AG08396 (cell line): ENCODE data around the gene NKD1.

Experiments
- DNase-seq: peaks from one replicate; pipeline ENCODE4 v3.0.0; 2012; ENCODE audit warnings: low spot score, mixed read lengths

NKD1 gene

GRCh38 chr16:50537533-50538290, 10.5 kb upstream of the NKD1 start:
- DNase-seq = no peak

DNA sequence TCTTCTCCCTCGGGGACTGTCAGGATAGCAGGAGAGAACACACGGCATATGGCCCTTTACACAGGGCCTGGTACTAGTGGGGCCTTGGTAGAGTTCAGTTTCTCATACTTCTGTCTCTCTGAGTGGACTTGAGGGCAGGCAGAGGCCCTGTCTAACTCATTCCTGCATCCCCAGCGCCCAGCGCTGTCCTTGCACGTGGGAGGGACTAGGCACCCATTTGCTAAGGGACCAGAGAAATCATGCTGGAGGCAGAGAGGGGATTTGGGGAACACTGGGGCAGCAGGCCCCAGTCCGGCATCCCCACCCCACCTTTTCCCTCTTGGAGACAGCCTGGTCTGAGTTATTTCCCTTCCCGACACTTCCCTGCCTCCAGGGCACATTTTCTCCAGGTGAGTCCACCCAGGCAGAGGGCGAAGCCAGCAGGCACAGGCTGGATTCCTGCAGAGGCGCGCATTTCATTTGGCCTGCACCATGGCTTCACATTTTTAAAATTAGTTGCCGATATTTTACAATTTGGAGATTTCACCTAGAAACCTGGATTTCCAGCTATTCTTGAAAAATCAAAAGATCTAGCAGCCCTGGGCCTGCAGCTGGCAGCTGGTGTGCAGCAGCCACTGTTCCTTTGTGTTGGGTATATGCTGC, 9.7 kb upstream of the NKD1 start:
- no peak for DNase-seq

GRCh38 chr16:50539053-50539695, 9.0 kb upstream of the NKD1 start:
- DNase-seq = no peak

DNA sequence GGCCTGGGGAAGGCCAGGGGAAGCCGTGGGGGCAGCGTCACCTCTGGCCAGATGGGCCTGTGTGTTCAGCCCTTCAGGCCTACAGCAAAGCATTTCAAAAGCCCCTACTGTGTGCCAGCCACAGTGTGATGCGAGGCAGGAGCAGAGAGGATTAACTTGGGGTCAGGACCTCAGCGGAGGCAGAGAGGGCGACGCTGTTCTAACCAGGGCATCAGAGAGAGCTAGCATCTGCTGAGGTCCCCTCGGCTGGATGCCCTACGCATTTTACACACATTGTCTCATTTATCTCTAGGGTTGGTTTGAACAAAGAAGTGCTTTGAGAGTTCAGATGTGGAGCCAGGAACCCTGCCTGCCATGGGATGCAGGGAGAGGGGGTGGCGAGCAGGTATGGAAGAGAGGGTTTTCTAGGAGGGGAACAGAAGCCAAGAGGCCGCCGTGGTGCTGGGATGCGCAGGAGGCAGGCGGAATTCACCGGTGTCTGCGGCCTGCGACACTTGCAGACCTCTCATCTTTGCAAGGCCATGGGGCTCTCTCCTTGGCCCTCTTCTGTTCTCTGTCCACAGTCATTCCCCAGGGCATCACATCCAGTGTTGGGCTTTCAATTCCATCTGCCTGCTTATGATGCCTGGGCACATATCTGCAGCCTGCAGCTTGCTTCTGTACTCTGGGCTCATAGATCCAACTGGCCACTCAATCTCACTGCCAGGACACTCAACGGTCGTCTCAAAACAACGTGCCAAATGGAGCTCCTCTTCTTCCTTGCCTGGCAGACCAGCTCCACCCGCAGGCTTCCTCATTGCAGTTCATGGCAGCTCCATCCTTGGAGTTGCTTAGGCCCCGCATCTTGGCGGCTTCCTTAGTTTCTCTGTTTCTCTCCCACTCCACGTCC, 8.1 kb upstream of the NKD1 start:
- no peak for DNase-seq

GRCh38 chr16:50540711-50541007, 7.5 kb upstream of the NKD1 start:
- DNase-seq = no peak

- no peak for DNase-seq
Observed at GRCh38 chr16:50542703-50543102, 5.5 kb upstream of the NKD1 start.

- DNase-seq = no peak
Observed at GRCh38 chr16:50546125-50546524, 2.1 kb upstream of the NKD1 start.

- no peak for DNase-seq
Observed at GRCh38 chr16:50547340-50548124, 664 bp upstream of the NKD1 start.

DNA sequence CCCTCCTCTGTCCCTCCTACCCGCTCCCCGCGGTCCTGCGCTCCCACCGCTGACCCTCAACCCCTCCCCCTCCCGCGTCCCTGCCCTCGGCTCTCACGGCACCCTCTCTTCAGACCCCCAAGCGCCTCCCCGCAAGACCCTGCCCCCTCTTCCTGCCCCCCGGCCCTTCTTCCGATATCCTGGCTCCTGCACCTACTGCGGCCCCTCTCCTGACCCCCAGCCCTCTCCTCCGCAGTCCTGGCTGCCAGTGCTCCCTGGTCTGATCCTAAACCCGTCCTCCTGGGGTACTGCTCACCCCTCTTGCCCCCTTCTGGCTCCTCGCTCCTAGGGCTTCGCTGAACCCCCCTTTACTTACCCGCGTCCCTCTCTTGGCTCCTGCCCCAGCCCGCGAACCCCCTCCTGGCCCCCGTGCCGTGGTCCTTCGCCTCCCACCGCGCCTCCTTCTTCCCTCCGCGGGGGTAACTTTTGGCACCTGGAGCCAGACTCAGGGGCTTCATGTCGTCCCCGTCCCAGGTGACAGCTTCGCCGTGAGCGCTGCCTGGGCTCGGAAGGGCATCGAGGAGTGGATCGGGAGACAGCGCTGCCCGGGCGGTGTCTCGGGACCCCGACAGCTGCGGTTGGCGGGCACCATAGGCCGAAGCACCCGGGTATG, 839 bp downstream of the NKD1 start:
- no peak for DNase-seq

- DNase-seq = no peak
Observed at GRCh38 chr16:50549561-50549915, 1.3 kb downstream of the NKD1 start.

GRCh38 chr16:50550035-50550434, 1.8 kb downstream of the NKD1 start:
- DNase-seq = no peak

DNA sequence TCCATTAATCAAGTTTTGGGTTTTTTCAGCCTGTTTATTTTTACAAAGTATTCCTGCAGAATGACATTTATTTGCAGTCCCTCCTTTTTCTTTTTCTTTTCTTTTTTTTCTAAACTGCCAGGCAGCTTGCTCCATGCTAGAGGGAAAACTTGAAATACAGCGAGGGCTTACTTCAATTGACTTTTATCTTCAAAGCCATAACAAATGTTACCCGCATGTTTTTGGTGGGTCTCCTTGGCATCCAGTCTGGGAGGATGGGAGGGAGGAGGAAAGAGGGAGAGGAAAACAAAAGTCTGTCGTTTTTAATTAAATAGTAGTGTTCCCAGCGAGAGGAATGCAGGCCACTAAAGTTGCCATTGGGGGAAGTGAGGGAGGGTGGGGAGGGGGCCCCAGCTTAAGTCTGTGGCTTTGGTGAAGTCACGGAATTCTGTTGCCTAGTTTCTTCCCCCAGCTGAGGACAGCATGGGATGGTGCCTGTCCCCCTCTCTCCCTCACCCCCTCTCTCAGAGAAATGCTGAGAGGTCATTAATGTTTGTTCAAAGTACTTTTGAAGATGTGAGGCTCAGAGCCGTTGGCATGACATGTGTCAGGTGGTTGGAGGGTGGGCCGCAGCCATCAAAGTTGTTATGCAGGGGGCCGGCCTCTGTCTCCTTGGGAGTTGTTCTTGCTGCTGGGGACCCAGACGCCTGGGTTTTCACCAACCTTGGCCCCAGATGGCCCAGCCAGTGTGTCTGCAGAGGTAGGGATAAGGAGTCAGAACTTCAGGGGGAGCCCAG, 2.9 kb downstream of the NKD1 start:
- DNase-seq = no peak

GRCh38 chr16:50552476-50553101, 4.4 kb downstream of the NKD1 start:
- no peak for DNase-seq

GRCh38 chr16:50553182-50553710, 5.0 kb downstream of the NKD1 start:
- DNase-seq = no peak

DNA sequence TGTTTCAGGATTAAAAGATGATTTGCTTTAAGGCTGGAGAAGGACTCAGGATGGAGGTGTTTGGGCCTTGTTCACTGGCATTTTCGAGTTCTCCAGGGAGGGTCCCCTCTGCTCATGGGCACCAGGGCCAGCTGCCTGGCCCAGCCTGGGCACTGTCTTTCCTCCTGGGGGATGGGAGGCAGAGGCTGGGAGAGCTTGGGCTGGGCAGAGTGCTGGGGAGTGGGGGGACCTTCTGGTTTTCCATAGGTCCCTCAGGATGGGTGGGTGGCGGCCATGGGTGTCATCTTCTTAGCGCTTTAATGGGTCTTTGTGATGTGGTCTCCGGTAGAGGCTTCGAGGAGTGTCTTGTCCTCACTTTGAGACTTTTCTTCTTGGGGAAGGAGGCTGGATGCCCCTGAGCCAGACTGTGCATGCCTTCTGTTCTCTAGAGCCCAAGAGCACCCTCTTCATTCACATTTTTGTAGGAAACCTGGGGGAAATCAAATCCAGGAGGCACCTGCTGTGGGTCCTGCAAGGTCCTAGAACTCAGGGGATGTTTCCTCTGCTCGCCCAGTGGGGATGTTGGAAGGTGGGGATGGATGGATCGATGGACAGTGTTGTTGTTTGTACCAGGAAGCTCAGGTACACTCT, 5.7 kb downstream of the NKD1 start:
- no peak for DNase-seq

GRCh38 chr16:50555269-50555875, 7.2 kb downstream of the NKD1 start:
- DNase-seq = no peak

- no peak for DNase-seq
Observed at GRCh38 chr16:50555952-50556673, 7.9 kb downstream of the NKD1 start.

- DNase-seq = no peak
Observed at GRCh38 chr16:50557046-50557445, 8.8 kb downstream of the NKD1 start.
